Left ventricle myocardium superior (tissue), 1 donor: ENCODE measurements around the gene SMIM11. TPM values are rescaled to one million over a fixed set of nuclear protein-coding genes. Genes with fewer than 3 reads are reported as not detected.
A peak's percentile ranks its signal among the peaks of the same experiment; 100 is the strongest.
"Not testable (repeated sequence)": the region's sequence is repeated elsewhere in the genome, so short reads cannot be mapped to it uniquely, and the experiment has no call there.

Experiments
- ATAC-seq: fragments of 200-7000 bp; cut with Tn5 transposase; one replicate; pipeline ENCODE4 v1.9.1; 2020; ENCODE audit warnings: mild to moderate bottlenecking, moderate library complexity
- DNase-seq: peaks from one replicate; pipeline ENCODE4 v3.0.0-alpha.2; 2020
- intact Hi-C: fragments of 100-400 bp; cut with micrococcal nuclease; formaldehyde crosslinking; loops from one replicate; pipeline ENCODE4 v1.11.0; 2022
- long read RNA-seq: library from polyadenylated mRNA; unstranded; transcript quantifications from one replicate; pipeline ENCODE4 v2.0.0, GENCODE V29; 2021
- total RNA-seq: library from RNA; stranded (reverse); fragmentation: NEBNext Ultra II Directional; extraction: Animal tissue kit (Norgen Biotek cat#: 25700); gene quantifications from one replicate; pipeline ENCODE4 v1.2.1, GENCODE V29; 2021
- donor health status: DM: no; HTN: yes; CAD: no; lungs with severe emphysema.

SMIM11 gene
- total RNA-seq = 5.2 TPM
- long read RNA-seq, transcript SMIM11A-205 (5 exons, 1,220 nt) = minor isoform, 6 of 24 reads
- long read RNA-seq, transcript SMIM11A-201 (4 exons, 850 nt) = major isoform, 14 of 24 reads
- long read RNA-seq, partial matches to known transcripts = 3 of 24 reads
- long read RNA-seq, other reads (novel, unspliced or antisense) = 0 of 24 reads

DNA sequence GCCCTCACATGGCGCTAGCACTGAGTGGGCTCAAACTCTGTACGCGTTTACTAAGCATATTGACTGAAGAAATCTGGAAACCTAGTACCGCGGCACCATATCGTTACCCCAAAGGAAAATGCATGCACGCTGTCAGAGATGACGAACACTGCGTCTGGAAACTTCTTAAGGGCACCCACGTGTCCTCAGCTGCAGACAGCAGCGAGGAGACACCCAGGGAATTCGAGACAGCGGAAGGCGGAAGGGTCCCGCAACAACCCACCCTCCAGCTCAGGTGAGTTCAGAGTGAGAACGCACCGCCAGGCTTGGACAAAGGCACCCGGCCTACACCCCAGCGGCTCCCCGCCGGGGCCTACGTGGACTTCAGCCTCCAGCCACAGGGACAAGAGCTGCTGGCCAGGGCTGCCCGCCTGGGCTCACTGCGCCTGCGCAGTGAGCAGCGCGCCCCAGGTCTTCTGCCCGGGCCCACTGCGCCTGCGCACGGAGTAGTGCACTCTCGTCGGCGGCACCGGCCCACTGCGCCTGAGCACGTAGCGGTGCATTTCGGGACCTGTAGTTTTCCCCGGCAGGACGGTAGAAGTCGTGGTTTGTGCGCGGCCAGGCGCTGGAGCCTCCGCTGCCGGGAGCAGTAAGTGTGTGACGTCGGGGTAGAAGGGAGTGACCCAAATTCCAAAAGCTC, at the start of gene SMIM11:
Gene SMIM11 (plus strand): TSS at position 568 of the 679 bp plus-strand sequence. CDS start 3,998 bp downstream, outside the sequence.
- DNase-seq, intact Hi-C loops: not testable (repeated sequence)
- peak; percentile 98 for ATAC-seq

DNA sequence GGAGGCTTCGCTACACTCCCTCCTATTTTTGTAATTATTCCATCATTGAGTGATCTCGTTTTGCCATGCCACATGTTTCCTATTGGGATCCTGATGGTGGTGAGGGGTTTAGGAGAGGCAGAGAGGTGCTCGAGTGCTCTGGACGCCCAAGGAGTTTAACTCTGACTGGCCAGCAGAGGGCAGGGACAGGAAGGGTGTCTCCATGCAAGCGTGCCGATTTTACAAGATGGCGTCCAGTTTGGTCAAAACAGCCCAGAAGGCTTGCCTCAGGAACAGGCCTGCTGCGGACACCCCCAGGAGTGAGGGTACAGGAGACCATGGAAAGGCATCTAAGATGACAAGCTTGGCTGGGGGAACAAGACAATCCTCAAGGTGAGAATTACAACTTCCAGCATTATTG, 45.3 kb upstream of the SMIM11 start:
- intact Hi-C loops = no loop called here
- DNase-seq (no peak), ATAC-seq (no peak)

- DNase-seq = no peak
- intact Hi-C loops = no loop called here
- no peak for ATAC-seq
Measured at GRCh38 chr21:34331726-34332125, 43.6 kb upstream of the SMIM11 start.

- intact Hi-C loops = no loop called here
- DNase-seq (no peak), ATAC-seq (no peak)
Measured at GRCh38 chr21:34332347-34332746, 43.0 kb upstream of the SMIM11 start.

DNA sequence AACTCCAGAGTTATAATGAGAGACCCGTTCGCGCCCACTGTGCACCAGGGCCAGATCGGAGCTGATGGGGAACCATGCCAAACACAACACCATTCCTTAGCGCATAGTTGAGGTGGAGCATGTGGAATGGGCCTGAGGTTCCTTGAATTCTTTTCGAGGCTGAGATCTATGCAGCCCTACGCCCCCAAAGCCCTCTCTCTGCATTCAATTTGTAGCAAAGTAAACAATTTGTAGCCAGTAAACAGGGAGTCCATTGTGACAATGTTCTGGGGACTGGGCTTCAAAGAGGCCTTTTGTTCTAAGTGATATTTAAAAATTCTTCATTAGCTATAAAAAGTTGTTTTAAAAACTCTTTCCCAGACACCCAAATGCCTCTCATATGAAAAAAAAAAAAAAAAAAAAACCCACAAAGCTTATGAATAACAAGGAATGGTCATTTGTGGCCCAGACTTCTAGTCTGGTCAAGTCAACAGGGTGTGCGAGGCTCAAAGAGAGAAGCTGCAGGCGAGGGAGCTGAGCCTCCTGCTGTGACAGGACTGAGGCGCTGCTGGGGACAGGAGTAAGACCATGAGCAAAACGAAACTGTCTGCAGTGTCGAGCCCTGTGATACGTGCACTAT, 42.1 kb upstream of the SMIM11 start:
- intact Hi-C loops = no loop called here
- ATAC-seq (no peak), DNase-seq (no peak)

DNA sequence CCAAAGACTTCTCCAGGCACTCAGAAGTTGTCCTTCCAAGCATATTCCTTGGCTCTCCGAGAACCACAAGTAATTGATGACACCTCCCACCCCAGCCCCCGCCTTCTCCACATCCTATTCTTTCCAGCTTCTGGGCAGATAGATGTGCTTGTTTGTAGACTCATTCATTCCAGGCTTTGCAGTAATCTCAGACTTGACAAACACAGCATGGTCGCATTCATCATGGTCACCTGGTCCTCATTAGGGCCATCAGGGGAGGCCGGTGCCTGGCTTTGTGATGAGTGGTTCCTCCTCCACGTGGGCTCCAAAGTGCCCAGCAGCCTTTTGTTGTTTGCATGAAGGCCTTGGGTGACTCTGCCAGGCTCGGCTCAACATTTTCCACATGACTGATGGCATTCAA, 40.0 kb upstream of the SMIM11 start:
- intact Hi-C loops = no loop called here
- ATAC-seq (no peak), DNase-seq (no peak)

DNA sequence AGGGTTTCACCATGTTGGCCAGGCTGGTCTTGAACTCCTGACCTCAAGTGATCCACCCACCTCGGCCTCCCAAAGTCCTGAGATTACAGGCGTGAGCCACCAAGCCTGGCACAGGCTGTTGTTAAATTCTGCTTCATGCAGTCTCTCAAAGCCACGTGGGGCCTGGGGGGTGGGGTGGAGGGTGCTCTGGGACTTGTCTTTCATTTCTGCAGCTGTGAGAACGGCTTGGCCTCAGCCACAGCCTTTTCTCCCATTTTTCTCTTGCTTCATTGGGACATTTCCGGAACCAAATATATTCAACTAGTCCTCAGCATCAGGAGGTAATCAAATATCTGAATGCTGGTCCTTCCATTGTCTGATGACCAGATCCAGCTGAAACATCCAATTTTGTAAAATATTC, 39.1 kb upstream of the SMIM11 start:
- intact Hi-C loops = no loop called here
- DNase-seq (no peak), ATAC-seq (peak; percentile 62)

DNA sequence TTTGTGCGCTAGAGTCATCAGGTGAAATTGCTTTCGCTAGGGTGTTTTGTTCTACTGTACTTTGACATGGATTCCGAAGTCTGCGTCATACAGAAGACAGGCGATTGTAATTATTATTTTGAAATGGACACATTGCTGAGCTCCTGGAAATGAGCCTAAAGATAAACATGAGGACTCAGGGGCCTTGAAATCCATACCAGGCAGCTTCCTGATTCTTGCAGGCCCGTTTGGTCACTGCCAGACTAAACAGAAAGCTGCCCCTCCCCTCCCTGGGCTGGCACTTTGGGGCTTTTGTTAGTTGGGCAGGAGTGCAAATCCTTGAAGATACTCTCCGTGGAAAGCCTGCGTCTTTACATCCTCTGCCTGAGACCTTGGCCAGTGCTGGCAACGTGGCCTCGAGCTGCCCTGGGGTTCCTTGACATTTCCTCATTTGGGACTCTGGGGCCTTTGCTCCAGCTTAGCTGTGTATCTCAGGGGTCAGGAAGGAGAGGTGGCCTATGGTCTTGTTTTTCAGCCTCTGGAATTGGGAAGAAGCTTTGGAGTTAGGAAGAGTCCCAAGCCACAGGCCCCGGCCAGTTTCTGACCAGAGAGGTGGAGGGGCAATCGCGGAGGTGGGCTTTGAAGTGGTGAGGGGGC, 38.4 kb upstream of the SMIM11 start:
- ATAC-seq (peak; percentile 44), DNase-seq (no peak)
- intact Hi-C loops = no loop called here

DNA sequence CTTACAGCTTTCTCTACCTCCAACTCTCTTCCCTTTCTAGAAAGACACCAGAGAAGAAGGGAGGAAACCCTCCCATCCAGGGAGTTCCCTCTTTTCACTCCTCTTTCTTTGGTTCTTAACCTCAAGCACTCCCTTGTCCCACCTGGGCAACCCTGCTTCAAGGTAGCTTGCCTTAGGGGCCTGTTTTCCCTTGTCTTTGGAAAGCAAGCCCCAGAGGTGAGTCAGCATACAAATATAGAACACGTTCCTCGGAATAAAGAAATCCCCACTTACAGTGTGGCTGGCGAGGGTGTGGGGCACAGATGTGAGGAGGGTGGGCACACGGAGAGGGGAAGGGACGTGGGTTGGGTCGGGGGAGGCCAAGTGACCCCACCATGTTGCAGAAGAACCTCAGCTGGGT, 37.6 kb upstream of the SMIM11 start:
- no peak for DNase-seq
- intact Hi-C loops = no loop called here
- ATAC-seq = peak; percentile 74

GRCh38 chr21:34338226-34338625, 37.1 kb upstream of the SMIM11 start:
- ATAC-seq (no peak), DNase-seq (no peak)
- intact Hi-C loops = no loop called here

- DNase-seq = no peak
- no peak for ATAC-seq
- intact Hi-C loops = no loop called here
Measured at GRCh38 chr21:34340061-34340460, 35.2 kb upstream of the SMIM11 start.

DNA sequence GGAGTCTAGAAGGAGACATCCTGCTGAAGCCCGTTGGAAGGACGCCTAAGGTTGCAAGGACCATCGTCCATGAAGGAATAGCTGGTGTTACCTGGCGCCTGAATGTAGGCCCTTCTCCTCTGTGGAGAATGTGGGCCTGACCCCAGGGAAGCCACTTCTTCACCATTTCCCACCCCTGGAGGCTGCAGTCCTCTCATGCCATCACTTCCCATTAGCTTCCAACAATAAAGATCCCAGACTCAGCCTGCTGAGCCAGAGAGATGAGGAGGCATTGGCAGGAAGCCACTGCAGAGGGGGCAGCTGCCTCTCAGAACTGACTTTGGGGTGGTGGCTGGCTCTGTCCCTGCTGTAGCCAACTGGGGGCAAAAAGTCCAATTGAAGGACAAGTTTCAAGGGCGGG, 32.8 kb upstream of the SMIM11 start:
- DNase-seq = no peak
- intact Hi-C loops = no loop called here
- no peak for ATAC-seq

GRCh38 chr21:34343347-34343746, 32.0 kb upstream of the SMIM11 start:
- peak; percentile 39 for ATAC-seq
- DNase-seq = no peak
- intact Hi-C loops = no loop called here

DNA sequence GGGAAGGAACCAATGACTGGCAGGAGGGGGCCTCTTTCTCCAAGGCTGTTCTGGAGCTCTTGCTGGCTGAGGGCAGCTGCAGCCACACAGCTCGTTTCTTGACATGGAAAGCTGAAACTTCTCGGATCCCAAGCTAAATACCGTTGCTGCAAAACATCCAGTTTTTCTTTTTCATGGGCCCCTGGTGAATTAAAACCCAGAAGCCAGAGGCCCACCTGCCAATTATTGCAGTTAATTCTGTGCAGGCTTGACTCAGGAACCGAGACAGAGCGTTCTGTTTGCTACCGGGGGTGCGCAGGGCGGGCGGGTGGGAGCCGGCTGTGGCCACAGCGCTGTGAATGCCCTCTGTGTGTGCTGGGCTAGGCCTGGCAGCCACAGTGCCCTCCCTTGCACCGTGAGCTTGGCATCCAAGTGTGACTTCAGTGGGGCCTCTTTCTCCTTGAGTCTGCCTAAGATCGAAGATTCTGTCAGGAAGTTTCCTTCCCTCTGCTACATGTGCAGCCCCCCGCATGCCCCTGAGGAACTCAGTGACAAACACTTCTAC, 31.4 kb upstream of the SMIM11 start:
- DNase-seq (no peak), ATAC-seq (peak; percentile 57)
- intact Hi-C loops = no loop called here

DNA sequence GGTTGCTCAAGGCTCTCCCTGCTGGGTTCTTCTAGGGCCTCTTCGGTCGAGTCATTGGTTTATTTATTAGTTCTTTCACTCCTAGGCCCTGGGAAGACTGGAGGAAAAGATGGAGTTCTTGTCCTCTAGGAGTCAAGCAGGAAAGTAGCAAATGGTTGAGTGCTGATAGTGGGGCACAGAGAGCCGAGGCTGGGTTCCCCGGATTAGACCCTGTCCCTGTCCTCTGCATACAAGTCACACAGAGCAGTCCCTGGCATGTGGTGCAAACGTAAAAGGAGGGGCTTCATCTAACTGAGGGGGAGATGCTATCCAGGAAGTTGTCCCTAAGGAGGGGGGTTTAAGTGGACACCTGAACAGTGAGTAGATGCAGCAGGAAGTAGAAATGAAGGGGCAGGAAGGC, 30.7 kb upstream of the SMIM11 start:
- ATAC-seq = no peak
- intact Hi-C loops = no loop called here

GRCh38 chr21:34345091-34345871, 30.0 kb upstream of the SMIM11 start:
- ATAC-seq = peak; percentile 57
- peak; percentile 39 for DNase-seq

More for the DNA sequence above, 30.7 kb upstream of the SMIM11 start:
- DNase-seq = no peak

GRCh38 chr21:34345892-34346291, 29.4 kb upstream of the SMIM11 start:
- intact Hi-C loops = loop anchor here (5.0 kb wide), 2 partner anchors 144 to 429 kb away; partner anchors contain the start of gene ATP5PO
- ATAC-seq = peak; percentile 50
- no peak for DNase-seq

More at GRCh38 chr21:34345091-34345871, 30.0 kb upstream of the SMIM11 start:
- intact Hi-C loops = loop anchor here (5.0 kb wide), 2 partner anchors 143 to 428 kb away; partner anchors contain the start of gene ATP5PO

- DNase-seq (no peak), ATAC-seq (no peak)
- intact Hi-C loops = loop anchor here (5.0 kb wide), 2 partner anchors 147 to 432 kb away; partner anchors contain the start of gene ATP5PO
Measured at GRCh38 chr21:34348890-34349519, 26.3 kb upstream of the SMIM11 start.
